GM04504 (cell line): ENCODE measurements around the gene CPN1.
"Not testable (repeated sequence)": the region's sequence is repeated elsewhere in the genome, so short reads cannot be mapped to it uniquely, and the experiment has no call there.

Source experiments
- DNase-seq: peaks from one replicate; pipeline ENCODE4 v3.0.0-alpha.2; 2012; ENCODE audit warnings: low read depth

The CPN1 gene

GRCh38 chr10:100081075-100082001, at the start of gene CPN1:
Gene CPN1, minus strand, starts transcription at chr10:100081869. Its CDS starts 244 bp downstream, at chr10:100081625.
- no peak for DNase-seq

GRCh38 chr10:100130831-100131230, 49.2 kb upstream of the CPN1 start:
- DNase-seq: no peak

GRCh38 chr10:100129424-100129823, 47.8 kb upstream of the CPN1 start:
- DNase-seq: no peak

- DNase-seq: no peak
Measured at GRCh38 chr10:100128951-100129350, 47.3 kb upstream of the CPN1 start.

- not testable (repeated sequence) for DNase-seq
Measured at GRCh38 chr10:100125335-100125734, 43.7 kb upstream of the CPN1 start.

- no peak for DNase-seq
Measured at GRCh38 chr10:100124097-100124496, 42.4 kb upstream of the CPN1 start.

- DNase-seq: no peak
Measured at GRCh38 chr10:100122780-100123179, 41.1 kb upstream of the CPN1 start.

- no peak for DNase-seq
Measured at GRCh38 chr10:100120550-100120949, 38.9 kb upstream of the CPN1 start.

GRCh38 chr10:100119726-100120125, 38.1 kb upstream of the CPN1 start:
- DNase-seq: no peak

- no peak for DNase-seq
Measured at GRCh38 chr10:100114976-100115770, 33.5 kb upstream of the CPN1 start.

- no peak for DNase-seq
Measured at GRCh38 chr10:100114460-100114859, 32.8 kb upstream of the CPN1 start.

GRCh38 chr10:100109670-100110069, 28.0 kb upstream of the CPN1 start:
- no peak for DNase-seq

GRCh38 chr10:100106865-100107264, 25.2 kb upstream of the CPN1 start:
- no peak for DNase-seq

GRCh38 chr10:100104300-100104699, 22.6 kb upstream of the CPN1 start:
- DNase-seq: no peak

- DNase-seq: no peak
Measured at GRCh38 chr10:100103581-100103980, 21.9 kb upstream of the CPN1 start.

GRCh38 chr10:100101192-100102076, 19.8 kb upstream of the CPN1 start:
- DNase-seq: no peak

- peak; percentile 10 for DNase-seq
Measured at GRCh38 chr10:100100651-100101184, 19.0 kb upstream of the CPN1 start.

GRCh38 chr10:100089241-100089640, 7.6 kb upstream of the CPN1 start:
- DNase-seq: no peak

- DNase-seq: not testable (repeated sequence)
Measured at GRCh38 chr10:100086708-100087107, 5.0 kb upstream of the CPN1 start.

GRCh38 chr10:100085596-100085995, 3.9 kb upstream of the CPN1 start:
- DNase-seq: no peak

- no peak for DNase-seq
Measured at GRCh38 chr10:100083623-100084022, 2.0 kb upstream of the CPN1 start.

GRCh38 chr10:100082276-100082675, 607 bp upstream of the CPN1 start:
- DNase-seq: not testable (repeated sequence)
